ENCODE data around the gene CHKA.

DNA sequence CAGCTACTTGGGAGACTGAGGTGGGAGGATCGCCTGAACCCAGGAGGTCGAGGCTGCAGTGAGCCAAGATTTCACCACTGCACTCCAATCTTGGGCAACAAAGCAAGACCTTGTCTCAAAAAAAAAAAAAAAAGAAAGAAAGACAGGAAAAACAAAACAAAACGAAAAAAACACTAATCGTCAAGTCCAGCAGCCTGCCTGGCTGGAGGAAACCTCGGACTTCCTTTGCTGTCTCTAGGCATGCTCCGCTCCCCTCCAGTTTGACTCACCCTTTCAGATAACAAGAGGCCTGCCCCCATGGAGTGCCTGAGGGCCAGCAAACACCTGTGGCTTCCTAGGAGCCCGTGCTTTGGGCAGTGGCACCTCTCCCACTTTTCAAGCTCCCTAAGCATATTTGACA is 28.8 kb upstream of the CHKA start:
- no peak for TF ChIP-seq POLR2A (IDR thresholded peaks at IDR 0.05)
- TF ChIP-seq, protein P1, sequence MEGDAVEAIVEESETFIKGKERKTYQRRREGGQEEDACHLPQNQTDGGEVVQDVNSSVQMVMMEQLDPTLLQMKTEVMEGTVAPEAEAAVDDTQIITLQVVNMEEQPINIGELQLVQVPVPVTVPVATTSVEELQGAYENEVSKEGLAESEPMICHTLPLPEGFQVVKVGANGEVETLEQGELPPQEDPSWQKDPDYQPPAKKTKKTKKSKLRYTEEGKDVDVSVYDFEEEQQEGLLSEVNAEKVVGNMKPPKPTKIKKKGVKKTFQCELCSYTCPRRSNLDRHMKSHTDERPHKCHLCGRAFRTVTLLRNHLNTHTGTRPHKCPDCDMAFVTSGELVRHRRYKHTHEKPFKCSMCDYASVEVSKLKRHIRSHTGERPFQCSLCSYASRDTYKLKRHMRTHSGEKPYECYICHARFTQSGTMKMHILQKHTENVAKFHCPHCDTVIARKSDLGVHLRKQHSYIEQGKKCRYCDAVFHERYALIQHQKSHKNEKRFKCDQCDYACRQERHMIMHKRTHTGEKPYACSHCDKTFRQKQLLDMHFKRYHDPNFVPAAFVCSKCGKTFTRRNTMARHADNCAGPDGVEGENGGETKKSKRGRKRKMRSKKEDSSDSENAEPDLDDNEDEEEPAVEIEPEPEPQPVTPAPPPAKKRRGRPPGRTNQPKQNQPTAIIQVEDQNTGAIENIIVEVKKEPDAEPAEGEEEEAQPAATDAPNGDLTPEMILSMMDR (IDR thresholded peaks at IDR 0.05), result no peak

All from vagina (tissue), 2 donors.